Endothelial cell of umbilical vein (primary cell): ENCODE measurements around the gene CABP2.
"Not testable (repeated sequence)": the region's sequence is repeated elsewhere in the genome, so short reads cannot be mapped to it uniquely, and the experiment has no call there.

Experiments used
- CTCF ChIP-seq, 2 donors: IDR thresholded peaks; 1 replicate in 1 of 2; 2 replicates in 1 of 2; pipeline ENCODE4 v1.5.1; 2011; ENCODE audit warnings: low read length in 2 of 2, mild to moderate bottlenecking in 2 of 2, moderate library complexity in 2 of 2, control low read depth in 1 of 2, inconsistent platforms in 1 of 2, low read depth in 1 of 2; ENCODE audit not compliant: insufficient read depth in 1 of 2; ENCODE audit errors: extremely low read depth in 1 of 2
- EZH2 ChIP-seq: IDR thresholded peaks from 2 replicates; pipeline ENCODE4 v1.6.1; 2012; ENCODE audit warnings: borderline replicate concordance, low read depth, mild to moderate bottlenecking, moderate library complexity, low read length, inconsistent platforms; ENCODE audit not compliant: severe bottlenecking
- FOS ChIP-seq: IDR thresholded peaks from 2 replicates; pipeline ENCODE4 v1.6.1; 2011; ENCODE audit warnings: mild to moderate bottlenecking, low read length, moderate library complexity, borderline replicate concordance; ENCODE audit not compliant: insufficient read depth
- POLR2A ChIP-seq: IDR thresholded peaks from 2 replicates; pipeline ENCODE4 v1.6.1; 2012; ENCODE audit warnings: low read depth, mild to moderate bottlenecking, control low read depth, low read length

GRCh38 chr11:67548112-67548511 is 24.9 kb upstream of the CABP2 start:
- TF ChIP-seq FOS; CTCF (IDR thresholded peaks at IDR 0.05; ENCODE audit: extremely low read depth in 1 of 2, insufficient read depth in 1 of 2, low read depth in 1 of 2, low read length in 2 of 2); POLR2A; EZH2: not testable (repeated sequence)
